ENCODE results near the gene KCNJ16.

KCNJ16 gene

DNA sequence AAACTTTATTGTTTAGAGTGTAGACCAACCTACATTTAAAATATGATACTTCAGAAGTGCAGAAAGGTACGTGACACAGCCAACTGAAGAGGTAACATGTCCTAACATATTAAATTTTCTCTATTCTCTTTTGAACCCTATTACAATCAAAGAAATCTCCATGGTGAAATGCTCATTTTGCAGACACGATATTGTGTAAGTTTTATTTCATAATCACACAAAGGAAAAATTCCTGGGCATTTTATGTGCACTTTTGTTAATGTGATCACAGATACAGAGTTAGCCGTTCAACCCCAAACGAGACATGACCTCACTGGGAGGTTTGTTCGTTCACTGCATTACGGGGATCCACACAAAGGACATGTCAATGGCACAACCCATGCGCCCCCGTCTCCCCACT lies 21.8 kb downstream of the KCNJ16 start:
- Histone ChIP-seq H3K9ac (ENCODE audit: low read depth, low read length) (no peak overlapping the region), H3K36me3 (ENCODE audit: insufficient read depth, low read length) (no peaks in the 10 kb centered on the region), H3K9me3 (ENCODE audit: control insufficient read depth, insufficient read depth, low read length) (no peaks in the 10 kb centered on the region), H3K4me1 (ENCODE audit: insufficient read depth, low read length) (no peaks in the 10 kb centered on the region)

DNA sequence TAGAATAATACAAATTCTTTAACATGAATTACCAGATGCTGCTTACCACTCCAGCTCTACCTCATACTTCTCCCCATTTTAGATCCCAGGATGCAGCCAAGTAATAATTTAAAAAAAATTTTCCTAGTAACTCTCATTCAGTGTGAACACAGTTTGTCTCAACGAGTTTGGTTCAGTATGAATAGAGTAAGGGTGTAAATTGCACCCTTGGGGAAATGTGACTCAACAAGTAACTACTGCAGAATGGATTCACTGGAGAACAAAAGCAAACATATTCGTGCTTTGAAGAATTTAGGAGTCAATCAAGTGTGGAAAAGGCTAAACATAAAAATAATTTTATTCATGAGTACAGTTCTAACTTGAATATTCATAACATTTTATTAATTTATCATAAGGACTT lies 23.0 kb downstream of the KCNJ16 start:
- Histone ChIP-seq H3K4me1 (ENCODE audit: insufficient read depth, low read length) (no peaks in the 10 kb centered on the region), H3K9ac (ENCODE audit: low read depth, low read length) (no peak overlapping the region), H3K9me3 (ENCODE audit: control insufficient read depth, insufficient read depth, low read length) (no peaks in the 10 kb centered on the region), H3K36me3 (ENCODE audit: insufficient read depth, low read length) (no peaks in the 10 kb centered on the region)

DNA sequence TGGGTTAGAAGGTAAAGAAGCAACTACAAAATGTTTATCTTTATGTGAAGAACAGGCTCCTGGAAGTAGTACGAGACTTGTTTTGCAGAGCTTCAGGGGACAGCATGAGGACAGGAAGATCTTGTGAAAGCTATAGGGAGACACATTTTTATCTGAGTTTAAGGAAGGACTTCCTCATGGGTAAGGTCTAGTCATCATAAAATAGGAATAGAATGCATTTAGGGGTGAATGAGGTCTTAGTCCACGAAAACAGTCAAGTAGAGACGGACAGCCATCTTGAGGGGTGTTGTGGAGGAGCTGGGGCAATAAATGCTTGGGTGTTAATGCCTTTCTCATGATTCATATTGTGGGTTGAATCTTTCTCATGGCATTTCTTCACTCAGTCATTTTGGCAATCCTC lies 24.3 kb downstream of the KCNJ16 start:
- Histone ChIP-seq H3K4me1 (ENCODE audit: insufficient read depth, low read length) (no peaks in the 10 kb centered on the region), H3K9me3 (ENCODE audit: control insufficient read depth, insufficient read depth, low read length) (no peaks in the 10 kb centered on the region), H3K36me3 (ENCODE audit: insufficient read depth, low read length) (no peaks in the 10 kb centered on the region), H3K9ac (ENCODE audit: low read depth, low read length) (no peak overlapping the region)

DNA sequence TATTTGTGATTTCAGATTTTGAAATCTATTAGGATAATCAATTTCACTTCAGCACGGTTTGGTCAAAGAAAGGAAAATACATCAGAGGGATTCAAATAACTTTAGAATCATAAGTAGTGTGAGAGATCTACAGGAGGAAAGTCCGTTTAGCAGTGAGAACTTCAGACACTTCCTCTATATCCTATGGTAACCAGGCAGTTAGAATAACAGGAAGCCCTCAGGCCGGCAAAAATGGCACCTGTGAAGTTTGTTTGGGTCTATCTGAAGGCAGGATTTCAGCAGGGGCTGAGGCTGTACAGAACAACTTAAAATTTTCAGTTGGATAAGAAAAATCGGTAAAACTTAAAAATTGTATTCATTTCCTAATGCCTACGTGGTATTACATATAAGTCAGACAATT lies 24.9 kb downstream of the KCNJ16 start:
- no peaks in the 10 kb centered on the region for H3K4me1 ChIP-seq (ENCODE audit: insufficient read depth, low read length)
- no peaks in the 10 kb centered on the region for H3K36me3 ChIP-seq (ENCODE audit: insufficient read depth, low read length)
- no peak overlapping the region for H3K9ac ChIP-seq (ENCODE audit: low read depth, low read length)
- H3K9me3 ChIP-seq (ENCODE audit: control insufficient read depth, insufficient read depth, low read length), result no peaks in the 10 kb centered on the region

DNA sequence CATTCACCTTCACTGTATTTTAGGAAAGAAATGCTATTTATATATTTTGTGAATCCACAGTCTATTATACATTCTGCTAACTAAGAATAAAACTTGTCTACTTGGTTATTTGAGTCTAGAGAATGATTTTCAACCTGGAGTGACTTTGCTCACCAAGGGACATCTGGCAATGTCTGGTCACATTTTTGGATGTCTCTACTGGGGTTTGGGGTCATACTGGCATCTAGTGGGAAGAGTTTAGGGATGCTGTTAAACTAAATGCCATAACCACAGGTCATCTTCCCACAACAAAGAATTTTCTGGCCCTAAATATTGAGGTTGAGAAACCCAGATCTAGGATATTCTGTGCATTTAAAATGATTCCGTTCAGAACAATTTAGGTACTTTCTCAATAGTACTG lies 26.0 kb downstream of the KCNJ16 start:
- H3K36me3 ChIP-seq (ENCODE audit: insufficient read depth, low read length), result no peaks in the 10 kb centered on the region
- no peaks in the 10 kb centered on the region for H3K4me1 ChIP-seq (ENCODE audit: insufficient read depth, low read length)
- no peaks in the 10 kb centered on the region for H3K9me3 ChIP-seq (ENCODE audit: control insufficient read depth, insufficient read depth, low read length)
- H3K9ac ChIP-seq (ENCODE audit: low read depth, low read length), result no peak overlapping the region

DNA sequence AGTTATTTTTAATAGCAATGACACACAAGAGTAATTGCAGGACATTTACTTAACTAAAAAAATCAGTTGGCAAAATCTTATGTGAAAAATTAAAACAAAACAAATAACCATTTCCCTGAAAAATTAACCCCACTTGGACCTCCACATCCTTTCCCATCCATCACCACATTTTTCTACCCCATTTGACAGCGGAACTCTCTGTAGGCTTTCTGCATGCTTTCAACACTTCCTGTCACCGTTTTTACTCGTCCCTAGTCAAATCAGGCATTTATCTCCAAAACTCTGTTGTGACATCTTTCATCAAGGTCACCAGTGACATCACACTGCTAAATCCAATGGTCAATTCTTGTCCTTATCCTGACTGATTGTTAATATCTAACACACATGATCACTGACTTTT lies 27.5 kb downstream of the KCNJ16 start:
- Histone ChIP-seq H3K9ac (ENCODE audit: low read depth, low read length) (no peak overlapping the region), H3K9me3 (ENCODE audit: control insufficient read depth, insufficient read depth, low read length) (no peaks in the 10 kb centered on the region), H3K4me1 (ENCODE audit: insufficient read depth, low read length) (no peaks in the 10 kb centered on the region), H3K36me3 (ENCODE audit: insufficient read depth, low read length) (no peaks in the 10 kb centered on the region)

DNA sequence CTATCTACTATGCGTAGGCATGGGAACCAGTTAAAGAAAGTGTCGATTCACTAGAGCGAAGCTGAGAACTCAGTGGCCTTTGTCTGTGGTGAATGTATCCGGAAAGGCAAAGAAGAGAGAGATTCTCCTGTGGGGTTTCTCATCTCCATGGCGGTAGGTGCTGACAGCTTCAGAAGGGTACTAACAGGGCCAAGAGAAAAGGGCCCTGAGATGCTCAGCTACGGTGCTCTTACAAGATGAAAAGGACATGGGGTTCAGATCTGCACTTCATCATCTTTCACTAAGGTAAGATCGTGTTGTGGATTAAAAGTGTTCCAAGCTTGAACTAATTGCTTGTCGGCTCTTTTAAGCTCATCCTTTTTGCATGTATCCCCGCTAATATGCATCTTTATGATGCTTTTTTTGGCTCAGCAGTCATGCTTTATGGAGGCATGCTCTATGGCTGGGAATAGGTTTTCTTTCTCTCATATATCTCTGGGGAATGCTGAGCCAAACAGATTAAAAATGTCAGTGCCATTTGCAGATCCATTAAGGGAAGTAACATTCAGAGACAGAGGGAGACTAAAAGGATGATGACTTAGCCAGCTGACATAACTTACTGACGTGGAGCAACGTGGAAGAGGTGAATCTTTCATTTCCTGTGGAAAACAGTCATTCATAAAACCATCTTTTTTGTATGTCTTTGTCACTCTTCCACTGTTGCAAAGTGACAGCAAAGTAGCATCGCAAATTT lies 29.9 kb downstream of the KCNJ16 start:
- Histone ChIP-seq H3K9me3 (ENCODE audit: control insufficient read depth, insufficient read depth, low read length) (no peaks in the 10 kb centered on the region), H3K9ac (ENCODE audit: low read depth, low read length) (no peak overlapping the region), H3K36me3 (ENCODE audit: insufficient read depth, low read length) (no peaks in the 10 kb centered on the region), H3K4me1 (ENCODE audit: insufficient read depth, low read length) (no peaks in the 10 kb centered on the region)

DNA sequence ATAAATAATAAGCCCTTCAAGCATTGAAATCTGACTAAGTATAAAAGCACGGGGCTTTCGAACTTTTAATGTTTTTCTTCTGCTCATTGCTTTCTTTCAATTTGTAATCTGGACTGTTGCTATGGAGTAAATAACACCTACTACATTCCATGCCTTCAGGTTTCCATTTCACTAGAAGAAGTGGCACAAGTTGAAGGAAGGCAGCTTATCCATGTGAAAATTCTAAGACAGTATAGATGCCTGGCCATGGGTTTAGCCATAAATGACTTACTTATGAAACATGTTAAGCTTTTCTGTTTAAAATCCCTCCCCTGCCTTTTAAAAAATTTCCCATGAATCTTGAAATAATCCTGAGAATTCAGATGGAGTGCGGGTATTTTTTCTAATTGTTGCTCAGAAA lies 30.6 kb downstream of the KCNJ16 start:
- Histone ChIP-seq H3K4me1 (ENCODE audit: insufficient read depth, low read length) (no peaks in the 10 kb centered on the region), H3K9ac (ENCODE audit: low read depth, low read length) (no peak overlapping the region), H3K36me3 (ENCODE audit: insufficient read depth, low read length) (no peaks in the 10 kb centered on the region), H3K9me3 (ENCODE audit: control insufficient read depth, insufficient read depth, low read length) (no peaks in the 10 kb centered on the region)

DNA sequence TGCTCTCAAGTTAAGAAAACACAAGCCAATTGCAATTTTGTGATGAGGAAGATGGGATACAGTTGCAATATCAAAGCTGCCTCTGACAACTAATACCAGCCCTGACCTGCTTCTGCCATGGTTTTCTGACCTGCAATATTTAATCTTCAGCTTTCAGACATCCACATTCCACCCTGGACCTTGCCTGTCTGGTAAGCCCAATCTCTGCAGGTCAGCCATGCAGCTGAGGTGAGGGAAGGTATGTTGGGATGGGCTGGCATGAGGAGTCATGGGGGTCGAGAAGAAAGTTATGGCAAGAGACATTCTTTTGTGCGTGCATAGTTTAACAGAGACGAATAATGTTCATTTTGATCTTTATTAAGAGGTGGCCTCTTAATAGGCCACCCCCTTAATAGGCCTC lies 31.5 kb downstream of the KCNJ16 start:
- Histone ChIP-seq H3K9ac (ENCODE audit: low read depth, low read length) (no peak overlapping the region), H3K9me3 (ENCODE audit: control insufficient read depth, insufficient read depth, low read length) (no peaks in the 10 kb centered on the region), H3K4me1 (ENCODE audit: insufficient read depth, low read length) (no peaks in the 10 kb centered on the region), H3K36me3 (ENCODE audit: insufficient read depth, low read length) (no peaks in the 10 kb centered on the region)

DNA sequence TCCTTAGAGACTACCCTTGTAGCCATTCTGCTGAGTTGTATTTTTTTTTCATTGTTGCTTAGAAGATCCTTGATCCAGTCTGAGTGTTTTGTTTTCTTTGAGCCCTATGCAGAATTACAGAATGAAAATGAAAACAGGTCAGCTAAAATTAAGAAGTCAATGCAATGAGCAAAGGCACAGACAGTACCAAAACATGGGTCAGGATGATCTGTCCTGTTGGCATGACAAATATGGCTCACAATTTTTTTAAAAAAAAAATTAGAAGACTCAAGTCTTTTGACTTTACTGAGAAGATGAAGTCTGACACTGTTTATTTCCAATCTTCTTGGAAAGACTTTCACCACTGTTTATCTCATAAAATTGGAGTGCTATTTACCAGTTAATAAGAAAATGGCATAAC lies 32.4 kb downstream of the KCNJ16 start:
- Histone ChIP-seq H3K36me3 (ENCODE audit: insufficient read depth, low read length) (no peaks in the 10 kb centered on the region), H3K9ac (ENCODE audit: low read depth, low read length) (no peak overlapping the region), H3K9me3 (ENCODE audit: control insufficient read depth, insufficient read depth, low read length) (no peaks in the 10 kb centered on the region), H3K4me1 (ENCODE audit: insufficient read depth, low read length) (no peaks in the 10 kb centered on the region)

DNA sequence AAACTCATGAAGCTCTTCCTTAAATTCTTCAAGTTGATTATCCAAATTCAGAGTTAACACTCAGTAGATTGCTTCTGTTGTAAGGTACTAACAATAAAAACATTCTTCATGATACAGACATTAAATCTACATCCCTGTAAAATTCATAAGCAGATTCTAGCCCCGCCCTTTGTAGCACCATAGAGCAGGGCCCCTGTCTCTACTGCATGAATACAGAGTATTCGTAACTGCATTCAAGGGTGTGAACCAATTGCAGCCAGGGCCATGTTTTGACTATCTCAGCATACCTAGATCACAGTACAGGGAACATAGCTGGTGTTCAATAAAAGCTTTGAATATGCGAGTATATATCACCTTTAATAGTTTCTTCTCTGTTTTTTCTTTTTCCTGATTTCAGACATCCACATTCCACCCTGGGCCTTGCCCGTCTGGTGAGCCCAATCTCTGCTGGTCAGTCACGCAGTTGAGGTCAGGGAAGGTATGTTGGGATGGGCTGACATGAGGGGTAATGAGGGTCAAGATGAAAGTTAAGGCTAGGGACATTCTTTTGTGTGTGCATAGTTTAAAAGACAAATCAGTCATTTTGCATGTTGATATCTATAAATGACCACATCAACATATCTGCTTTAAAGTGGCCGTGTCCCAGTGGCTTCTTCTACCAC lies 33.0 kb downstream of the KCNJ16 start:
- H3K36me3 ChIP-seq (ENCODE audit: insufficient read depth, low read length), result no peaks in the 10 kb centered on the region
- no peak overlapping the region for H3K9ac ChIP-seq (ENCODE audit: low read depth, low read length)
- no peaks in the 10 kb centered on the region for H3K4me1 ChIP-seq (ENCODE audit: insufficient read depth, low read length)
- no peaks in the 10 kb centered on the region for H3K9me3 ChIP-seq (ENCODE audit: control insufficient read depth, insufficient read depth, low read length)

DNA sequence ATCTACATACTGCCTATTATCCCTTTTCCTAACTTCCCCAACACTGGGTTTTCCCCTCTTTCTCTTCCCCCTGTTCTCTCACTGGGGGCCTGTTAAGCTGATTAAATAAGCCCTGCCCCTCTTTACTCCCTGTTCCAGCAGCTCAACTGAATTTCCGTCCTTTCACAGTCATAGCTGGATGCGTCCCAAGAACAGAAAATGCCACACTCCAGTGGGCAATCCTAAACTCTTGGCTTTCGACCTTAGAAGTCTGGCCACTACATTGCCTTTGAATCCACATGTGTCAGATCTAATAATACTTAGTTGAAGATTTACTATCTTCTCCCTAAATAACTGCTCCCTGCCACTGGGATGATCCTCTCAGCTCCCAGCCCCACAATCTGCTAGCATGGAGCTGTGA lies 34.5 kb downstream of the KCNJ16 start:
- no peak overlapping the region for H3K9ac ChIP-seq (ENCODE audit: low read depth, low read length)
- no peaks in the 10 kb centered on the region for H3K9me3 ChIP-seq (ENCODE audit: control insufficient read depth, insufficient read depth, low read length)
- no peaks in the 10 kb centered on the region for H3K36me3 ChIP-seq (ENCODE audit: insufficient read depth, low read length)
- H3K4me1 ChIP-seq (ENCODE audit: insufficient read depth, low read length), result no peaks in the 10 kb centered on the region

DNA sequence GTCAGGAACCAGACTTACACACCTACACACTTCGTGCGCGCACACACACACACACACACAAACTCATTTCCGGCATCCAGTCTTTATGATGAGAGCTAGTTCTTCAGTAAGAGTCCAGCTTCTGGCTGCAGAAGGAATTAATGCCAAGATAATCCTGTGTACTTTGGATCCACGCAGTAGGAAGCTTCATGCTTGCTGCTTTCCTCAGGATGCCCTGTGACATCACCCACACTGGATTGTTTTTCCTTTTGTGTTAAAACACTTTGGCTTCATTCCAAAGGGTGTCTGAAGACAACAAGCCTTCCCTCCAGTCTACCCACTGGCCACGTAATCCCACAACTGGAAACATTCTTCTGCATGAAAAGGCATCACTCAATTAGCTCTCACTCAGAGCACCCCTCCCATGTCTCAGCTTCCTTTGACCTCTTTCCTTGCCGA lies 35.4 kb downstream of the KCNJ16 start:
- Histone ChIP-seq H3K4me1 (ENCODE audit: insufficient read depth, low read length) (no peaks in the 10 kb centered on the region), H3K36me3 (ENCODE audit: insufficient read depth, low read length) (no peaks in the 10 kb centered on the region), H3K9ac (ENCODE audit: low read depth, low read length) (no peak overlapping the region), H3K9me3 (ENCODE audit: control insufficient read depth, insufficient read depth, low read length) (no peaks in the 10 kb centered on the region)

DNA sequence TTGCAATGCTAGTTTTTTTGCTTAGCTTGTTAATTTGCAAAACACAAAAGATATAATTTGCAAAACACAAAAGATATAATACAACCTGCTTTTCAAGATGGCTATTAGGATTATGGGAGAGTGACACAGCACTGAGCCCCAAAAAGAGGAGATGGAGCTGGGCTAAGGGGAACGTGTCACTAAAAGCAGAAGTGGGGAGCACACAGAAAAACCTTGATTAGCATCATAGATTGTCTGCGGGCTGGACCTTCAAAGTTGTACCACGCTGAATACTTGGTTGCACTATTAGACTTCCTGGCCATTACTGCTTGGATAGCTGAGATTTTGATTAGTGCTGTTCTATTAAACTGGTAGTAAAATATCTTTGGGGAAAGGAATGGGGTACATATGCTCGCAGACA lies 36.2 kb downstream of the KCNJ16 start:
- Histone ChIP-seq H3K36me3 (ENCODE audit: insufficient read depth, low read length) (no peaks in the 10 kb centered on the region), H3K9me3 (ENCODE audit: control insufficient read depth, insufficient read depth, low read length) (no peaks in the 10 kb centered on the region), H3K4me1 (ENCODE audit: insufficient read depth, low read length) (no peaks in the 10 kb centered on the region), H3K9ac (ENCODE audit: low read depth, low read length) (no peak overlapping the region)

DNA sequence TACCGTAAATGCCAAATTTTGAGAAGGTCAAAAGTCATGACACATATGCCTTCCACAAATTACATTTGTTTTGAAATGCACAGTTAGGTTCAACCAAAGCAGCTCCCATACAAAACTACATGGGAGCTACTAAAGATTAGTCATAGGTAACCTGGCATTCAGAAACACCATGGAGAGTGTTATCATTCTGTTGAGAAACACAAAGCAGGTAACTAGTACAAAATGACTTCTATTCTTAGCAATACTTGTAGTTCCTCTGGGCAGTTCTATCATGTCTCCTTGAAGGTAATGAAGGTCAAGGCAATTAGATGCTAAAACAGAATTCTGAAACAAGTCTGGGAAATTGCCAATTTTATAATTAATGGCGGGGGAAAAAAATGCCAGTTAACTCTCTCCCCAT lies 39.4 kb downstream of the KCNJ16 start:
- Histone ChIP-seq H3K9ac (ENCODE audit: low read depth, low read length) (no peak overlapping the region), H3K36me3 (ENCODE audit: insufficient read depth, low read length) (no peaks in the 10 kb centered on the region), H3K4me1 (ENCODE audit: insufficient read depth, low read length) (no peaks in the 10 kb centered on the region)

More for the DNA sequence above, 39.4 kb downstream of the KCNJ16 start:
- no peaks in the 10 kb centered on the region for H3K9me3 ChIP-seq (ENCODE audit: control insufficient read depth, insufficient read depth, low read length)
